K562 (cell line): ENCODE measurements around the gene ARAF. TPM values are rescaled to one million over a fixed set of nuclear protein-coding genes. Genes with fewer than 3 reads are reported as not detected.
A peak's percentile ranks its signal among the peaks of the same experiment; 100 is the strongest.

Source experiments
- ATF1 ChIP-seq, 2 experiments: fragments of 450-650 bp in 1 of 2; IDR thresholded peaks; 2 replicates each; pipeline ENCODE4 v1.6.1; 2016; ENCODE audit warnings: missing compliant biosample characterization in 1 of 2, missing genetic modification characterization in 1 of 2
- BHLHE40 ChIP-seq: IDR thresholded peaks from 2 replicates; pipeline ENCODE4 v1.6.1; 2011; ENCODE audit warnings: low read length, improper control_type of control experiment
- CREM ChIP-seq: IDR thresholded peaks from 2 replicates; pipeline ENCODE4 v1.6.1; 2014; ENCODE audit warnings: antibody characterized with exemption, low read depth
- CTBP1 ChIP-seq: fragments of 450-650 bp; IDR thresholded peaks from 2 replicates; pipeline ENCODE4 v1.6.1; 2016; ENCODE audit warnings: borderline replicate concordance
- CTCF ChIP-seq, 3 experiments: IDR thresholded peaks in 2 of 3; conservative IDR thresholded peaks in 1 of 3; 2 replicates each; pipeline ENCODE4 v1.5.1; 2011 to 2012; ENCODE audit warnings: low read length in 3 of 3, mild to moderate bottlenecking in 3 of 3, control low read depth in 2 of 3, improper control_type of control experiment in 1 of 3, inconsistent platforms in 1 of 3, low read depth in 1 of 3, mixed read lengths in 1 of 3, moderate library complexity in 1 of 3; ENCODE audit not compliant: insufficient read depth in 2 of 3
- CXXC5 ChIP-seq: fragments of 250-450 bp; sonication (Bioruptor Pico); IDR thresholded peaks from 2 replicates; pipeline ENCODE4 v1.8.0; 2022; ENCODE audit warnings: inconsistent platforms, mild to moderate bottlenecking, moderate library complexity
- DEAF1 ChIP-seq: fragments of 450-650 bp; formaldehyde crosslinking; IDR thresholded peaks from 2 replicates; pipeline ENCODE4 v1.4.0; 2020; ENCODE audit warnings: mild to moderate bottlenecking, moderate library complexity
- GMEB1 ChIP-seq: fragments of 250-450 bp; sonication (Bioruptor Pico); IDR thresholded peaks from 2 replicates; pipeline ENCODE4 v1.4.0; 2020; ENCODE audit warnings: mild to moderate bottlenecking
- HNRNPLL ChIP-seq: fragments of 200-400 bp; formaldehyde crosslinking; IDR thresholded peaks from 2 replicates; pipeline ENCODE4 v1.6.1; 2017; ENCODE audit warnings: low read length, low read depth, mild to moderate bottlenecking; ENCODE audit not compliant: poor library complexity, severe bottlenecking
- L3MBTL2 ChIP-seq: fragments of 450-650 bp; IDR thresholded peaks from 2 replicates; pipeline ENCODE4 v1.6.1; 2016; ENCODE audit warnings: mild to moderate bottlenecking, moderate library complexity
- MAZ ChIP-seq, 2 experiments: fragments of 450-650 bp in 1 of 2; sonication (generic) in 1 of 2; formaldehyde crosslinking; IDR thresholded peaks in 1 of 2; conservative IDR thresholded peaks in 1 of 2; 2 replicates each; pipeline versions ENCODE4 v1.4.0 to v1.5.0; 2020; ENCODE audit warnings: mild to moderate bottlenecking in 1 of 2, missing genetic modification reagents in 1 of 2
- NRF1 ChIP-seq, 2 experiments: fragments of 450-650 bp; IDR thresholded peaks in 1 of 2; conservative IDR thresholded peaks in 1 of 2; 2 replicates each; pipeline ENCODE4 v1.6.1; 2014; ENCODE audit warnings: mild to moderate bottlenecking in 2 of 2
- PHTF2 ChIP-seq: fragments of 250-450 bp; sonication (Bioruptor Pico); IDR thresholded peaks from 2 replicates; pipeline ENCODE4 v1.5.0; 2021; ENCODE audit warnings: mild to moderate bottlenecking
- STAG1 ChIP-seq: sonication (generic); formaldehyde crosslinking; IDR thresholded peaks from 2 replicates; pipeline ENCODE4 v1.5.0; 2020; ENCODE audit warnings: missing genetic modification reagents, borderline replicate concordance
- YY1 ChIP-seq, 3 experiments: IDR thresholded peaks; 2 replicates each; pipeline ENCODE4 v1.6.1; 2011; ENCODE audit warnings: low read length in 2 of 3, mild to moderate bottlenecking in 2 of 3, moderate library complexity in 2 of 3, borderline replicate concordance in 1 of 3, control low read depth in 1 of 3, low read depth in 1 of 3; ENCODE audit not compliant: insufficient read depth in 3 of 3, insufficient replicate concordance in 2 of 3, control insufficient read depth in 1 of 3, insufficient read length in 1 of 3; ENCODE audit errors: extremely low read depth in 1 of 3
- ZNF316 ChIP-seq: fragments of 450-650 bp; IDR thresholded peaks from 2 replicates; pipeline ENCODE4 v1.6.1; 2016
- polyA plus RNA-seq, 8 experiments: library from polyadenylated mRNA; depleted of rRNA in 4 of 8; stranded (reverse) in 5 of 8; unstranded in 3 of 8; fragments of >200 nt; fragmentation: Nextera tagmentation in 2 of 8; fragmentation: Illumina TruSeq in 1 of 8; extraction: Ambion mirVana in 2 of 8; extraction: Trizol in 1 of 8; gene quantifications; 2 replicates each; pipeline versions ENCODE4 v1.2.1 to v1.2.3, GENCODE V29; 2011 to 2014; ENCODE audit warnings: inconsistent platforms in 1 of 8, missing spikeins in 1 of 8
- total RNA-seq, 7 experiments: library from RNA; depleted of rRNA in 6 of 7; stranded (reverse); fragments of >200 nt in 6 of 7; fragmentation: Illumina TruSeq in 2 of 7; extraction: Trizol in 2 of 7; gene quantifications; 2 replicates each; pipeline versions ENCODE4 v1.2.1 to v1.2.3, GENCODE V29; 2011 to 2021; ENCODE audit warnings: low replicate concordance in 1 of 7

Gene ARAF
- total and polyA plus RNA-seq, 9 of the 15 experiments (the other 6 are each of a cell fraction or from before 2014, with no cell fraction given): 5.5 to 70.0 (median 29.4) TPM

GRCh38 chrX:47523297-47523696 is 37.7 kb upstream of the ARAF start (continued):
- peak; percentile 72 for TF ChIP-seq CREM
- TF ChIP-seq DEAF1: peak; percentile 82
- peak in 1 of 3 experiments; percentile 48 for TF ChIP-seq YY1 (IDR thresholded peaks at IDR 0.05; ENCODE audit: borderline replicate concordance in 1 of 3, control insufficient read depth in 1 of 3, extremely low read depth in 1 of 3, insufficient read depth in 3 of 3, insufficient read length in 1 of 3, insufficient replicate concordance in 2 of 3, low read depth in 1 of 3, low read length in 2 of 3)
- TF ChIP-seq PHTF2 (CRISPR knock-in tag): no peak
- peak; percentile 29 to 56; a peak in 2 of 4 replicates for TF ChIP-seq NRF1 (conservative IDR thresholded peaks at IDR 0.05 in 1 of 2, IDR thresholded peaks at IDR 0.05 in 1 of 2)
- TF ChIP-seq GMEB1 (CRISPR knock-in tag): 0 out of 2 replicates have a peak, but pooled peaks have one; percentile 41
- TF ChIP-seq CTBP1: peak; percentile 63
- TF ChIP-seq BHLHE40: peak; percentile 66
- peak; percentile 69 to 90 (median 86) for TF ChIP-seq CTCF (IDR thresholded peaks at IDR 0.05 in 2 of 3, conservative IDR thresholded peaks at IDR 0.05 in 1 of 3; ENCODE audit: insufficient read depth in 2 of 3, low read depth in 1 of 3, low read length in 3 of 3)
- TF ChIP-seq ATF1 (CRISPR knock-in tag; IDR thresholded peaks at IDR 0.05): no peak
- peak; percentile 63 for TF ChIP-seq ATF1 (tag; IDR thresholded peaks at IDR 0.05)
- no peak for TF ChIP-seq ZNF316
- peak; percentile 89 for TF ChIP-seq CXXC5 (CRISPR knock-in tag)
- TF ChIP-seq HNRNPLL: peak; percentile 72
- peak; percentile 52; the same call in 1 of the 2 replicates for TF ChIP-seq L3MBTL2
- peak; percentile 25 to 60; a peak in 2 of 4 replicates for TF ChIP-seq MAZ (CRISPR knock-in tag; conservative IDR thresholded peaks at IDR 0.05 in 1 of 2, IDR thresholded peaks at IDR 0.05 in 1 of 2)
- TF ChIP-seq STAG1: peak; percentile 83
- TF ChIP-seq, all 486 proteins: peak for 28
